CD14-positive monocyte (primary cell): ENCODE data around the gene TAL2. TPM values are rescaled to one million over a fixed set of nuclear protein-coding genes. Genes with fewer than 3 reads are reported as not detected.
A peak's percentile ranks its signal among the peaks of the same experiment; 100 is the strongest.

Source experiments
- DNase-seq, 3 donors: peaks; one replicate each; pipeline ENCODE4 v3.0.0-alpha.2; 2011 to 2022
- H2AFZ ChIP-seq: 2 replicates; pipeline ENCODE4 v1.6.0; 2012; ENCODE audit warnings: mild to moderate bottlenecking, low read depth, low read length, inconsistent platforms; ENCODE audit not compliant: insufficient read depth, poor library complexity, severe bottlenecking
- H3K27ac ChIP-seq, 2 donors: 1 replicate in 1 of 2; 2 replicates in 1 of 2; pipeline ENCODE4 v1.5.1; 2012 to 2013; ENCODE audit warnings: low read length in 2 of 2, control low read depth in 1 of 2, inconsistent platforms in 1 of 2, low read depth in 1 of 2, mild to moderate bottlenecking in 1 of 2
- H3K27me3 ChIP-seq, 2 donors: one replicate each; pipeline versions ENCODE4 v1.6.0 to v1.6.1; 2011 to 2013; ENCODE audit warnings: low read length in 2 of 2; ENCODE audit not compliant: control insufficient read depth in 2 of 2, insufficient read depth in 2 of 2
- H3K36me3 ChIP-seq, 2 donors: replicated peaks in 1 of 2; 1 replicate in 1 of 2; 2 replicates in 1 of 2; pipeline versions ENCODE4 v1.5.1 to v1.6.1; 2012 to 2013; ENCODE audit warnings: low read length in 2 of 2, control low read depth in 1 of 2, inconsistent platforms in 1 of 2, mild to moderate bottlenecking in 1 of 2; ENCODE audit not compliant: insufficient read depth in 2 of 2, control insufficient read depth in 1 of 2
- H3K4me1 ChIP-seq, 2 donors: 1 replicate in 1 of 2; 2 replicates in 1 of 2; pipeline versions ENCODE4 v1.5.1 to v1.6.1; 2012 to 2013; ENCODE audit warnings: low read length in 2 of 2, control low read depth in 1 of 2, inconsistent platforms in 1 of 2, mild to moderate bottlenecking in 1 of 2, moderate library complexity in 1 of 2; ENCODE audit not compliant: insufficient read depth in 2 of 2, control insufficient read depth in 1 of 2
- H3K4me2 ChIP-seq: replicated peaks from 2 replicates; pipeline ENCODE3; 2012; ENCODE audit warnings: low read length, moderate library complexity, mild to moderate bottlenecking; ENCODE audit not compliant: poor library complexity, severe bottlenecking; ENCODE audit errors: extremely low read depth
- H3K4me3 ChIP-seq, 3 experiments: fragments of 200-600 bp in 1 of 3; sonication (generic) in 1 of 3; replicated peaks in 1 of 3; 1 replicate in 2 of 3; 2 replicates in 1 of 3; pipeline ENCODE4 v1.5.1; 2011 to 2013; ENCODE audit warnings: low read length in 3 of 3, mild to moderate bottlenecking in 3 of 3, control low read depth in 2 of 3, low read depth in 2 of 3, inconsistent platforms in 1 of 3, moderate library complexity in 1 of 3
- H3K79me2 ChIP-seq: 2 replicates; pipeline ENCODE4 v1.6.0; 2012; ENCODE audit warnings: mild to moderate bottlenecking, control low read depth, inconsistent platforms, low read length, moderate library complexity; ENCODE audit not compliant: insufficient read depth
- H3K9ac ChIP-seq: 2 replicates; pipeline ENCODE4 v1.6.0; 2017; ENCODE audit warnings: low read length, mild to moderate bottlenecking; ENCODE audit not compliant: insufficient read depth, poor library complexity, severe bottlenecking
- H3K9me3 ChIP-seq, 2 donors: replicated peaks in 1 of 2; 1 replicate in 1 of 2; 2 replicates in 1 of 2; pipeline versions ENCODE4 v1.5.1 to v1.6.1; 2012 to 2013; ENCODE audit warnings: low read length in 2 of 2, control low read depth in 1 of 2; ENCODE audit not compliant: control insufficient read depth in 1 of 2, insufficient read depth in 1 of 2
- H4K20me1 ChIP-seq: 2 replicates; pipeline ENCODE4 v1.6.0; 2012; ENCODE audit warnings: mild to moderate bottlenecking, low read length, control low read depth, moderate library complexity; ENCODE audit not compliant: insufficient read depth
- H3K27ac Mint-ChIP-seq, 7 donors: one replicate each; pipeline ENCODE4 v1.8.0; 2020; ENCODE audit warnings: mild to moderate bottlenecking in 7 of 7, mixed read lengths in 7 of 7, moderate library complexity in 6 of 7, inconsistent platforms in 2 of 7
- H3K27me3 Mint-ChIP-seq, 3 donors: one replicate each; pipeline ENCODE4 v1.8.0; 2021 to 2022; ENCODE audit warnings: low read depth in 3 of 3, mild to moderate bottlenecking in 3 of 3, mixed read lengths in 3 of 3, moderate library complexity in 3 of 3, inconsistent platforms in 1 of 3
- H3K36me3 Mint-ChIP-seq, 2 donors: one replicate each; pipeline ENCODE4 v1.8.0; 2020; ENCODE audit warnings: mixed read lengths in 2 of 2, inconsistent platforms in 1 of 2, mild to moderate bottlenecking in 1 of 2
- H3K4me1 Mint-ChIP-seq: one replicate; pipeline ENCODE4 v1.8.0; 2020; ENCODE audit warnings: mild to moderate bottlenecking, mixed read lengths
- H3K4me3 Mint-ChIP-seq, 2 donors: one replicate each; pipeline ENCODE4 v1.8.0; 2020; ENCODE audit warnings: mild to moderate bottlenecking in 2 of 2, mixed read lengths in 2 of 2, moderate library complexity in 1 of 2
- H3K9me3 Mint-ChIP-seq, 7 donors: one replicate each; pipeline ENCODE4 v1.8.0; 2020 to 2022; ENCODE audit warnings: mixed read lengths in 7 of 7, mild to moderate bottlenecking in 6 of 7, moderate library complexity in 6 of 7, inconsistent platforms in 2 of 7
- CTCF ChIP-seq: fragments of 200-600 bp; IDR thresholded peaks from one replicate; pipeline ENCODE4 v1.8.0; 2022; ENCODE audit warnings: antibody characterized with exemption, mild to moderate bottlenecking
- WGBS: methylation state at CpG from one replicate; pipeline ENCODE4 v1.1.5; 2013; ENCODE audit warnings: missing lambda C conversion rate; ENCODE audit not compliant: insufficient coverage; 5-methylcytosine and 5-hydroxymethylcytosine counted together
- intact Hi-C, 2 donors: fragments of 100-400 bp; cut with micrococcal nuclease; formaldehyde crosslinking; loops; one replicate each; pipeline versions ENCODE4 v1.15.0 to v1.15.1; 2023
- polyA plus RNA-seq, 3 donors: library from polyadenylated mRNA; depleted of rRNA in 1 of 3; unstranded in 2 of 3; stranded (reverse) in 1 of 3; fragments of 300-500 nt in 2 of 3; fragments of >200 nt in 1 of 3; fragmentation: Illumina TruSeq in 2 of 3; gene quantifications; 1 replicate in 2 of 3; 2 replicates in 1 of 3; pipeline ENCODE4 v1.2.3, GENCODE V29; 2012 to 2021

Gene TAL2
- polyA plus RNA-seq, 3 donors: not detected

DNA sequence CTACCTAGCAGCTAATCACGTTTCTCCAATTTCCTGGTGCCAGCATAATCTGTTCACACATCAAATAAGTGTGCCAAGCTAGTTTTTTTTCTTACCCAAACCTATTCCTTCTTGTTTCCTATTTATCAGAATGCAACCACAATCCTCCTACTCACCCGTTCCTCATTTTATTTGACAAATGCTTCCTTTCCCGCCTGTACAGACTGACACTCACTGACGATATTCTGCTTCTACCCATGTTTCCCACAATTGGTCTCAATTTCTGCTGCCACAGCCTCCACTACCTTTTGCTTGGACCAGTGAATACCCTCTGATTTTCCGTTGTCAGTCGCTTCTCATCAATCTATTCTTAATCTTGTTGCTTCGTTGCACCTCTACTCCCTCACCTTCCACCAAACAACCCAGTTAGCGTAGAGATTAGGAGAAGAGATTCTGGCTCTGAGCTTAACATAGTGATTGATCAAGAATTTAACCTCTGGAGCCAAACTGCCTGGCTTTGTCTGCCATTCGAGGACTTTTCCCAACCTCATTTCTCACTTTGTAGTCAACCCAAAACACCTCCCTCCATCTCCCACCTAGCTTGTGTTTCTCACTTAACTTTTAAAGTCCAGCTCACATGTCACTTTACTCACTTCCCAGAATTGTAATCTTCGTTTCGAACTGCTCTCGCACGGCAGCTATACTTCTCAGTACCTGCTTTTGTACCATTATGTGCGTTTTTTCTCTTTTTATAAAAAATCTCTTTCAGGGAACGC lies 31.4 kb downstream of the TAL2 start:
- intact Hi-C loops: loop anchor here (10.0 kb wide), 2 partner anchors 259 to 769 kb away; partner anchors contain the start of gene ABCA1 (in 1 of the 2)
- H3K27ac ChIP-seq: peak overlapping the region in 1 of 2 donors; percentile 86
- peak overlapping the region; percentile 94 for H3K4me2 ChIP-seq
- peak overlapping the region; percentile 74 for H3K9ac ChIP-seq
- H3K9me3 ChIP-seq: no peaks in the 10 kb centered on the region
- TF ChIP-seq CTCF: no peak
- peaks cover 20 to 31% of the 10 kb centered on the region in 2 donors for H3K4me1 ChIP-seq
- H3K27me3 ChIP-seq: peaks cover 3 to 5% of the 10 kb centered on the region in 2 donors
- peak overlapping the region; percentile 51 to 81 (median 80) for H3K4me3 ChIP-seq
- peak; percentile 41 to 55 (median 42) for DNase-seq
- 0% methylated on average over 8 of the region's 15 CpGs for WGBS
- peak overlapping the region; percentile 69 for H2AFZ ChIP-seq
- H3K27ac Mint-ChIP-seq: peak overlapping the region; percentile 13 to 91 (median 63)
- no peaks in the 10 kb centered on the region for H4K20me1 ChIP-seq
- peaks cover 8 to 16% (median 9%) of the 10 kb centered on the region in 3 donors for H3K27me3 Mint-ChIP-seq
- H3K36me3 Mint-ChIP-seq: no peaks in the 10 kb centered on the region
- H3K4me3 Mint-ChIP-seq: peak overlapping the region; percentile 89 to 92
- no peaks in the 10 kb centered on the region for H3K36me3 ChIP-seq
- peaks cover 5% of the 10 kb centered on the region for H3K79me2 ChIP-seq
- H3K9me3 Mint-ChIP-seq: no peaks in the 10 kb centered on the region
- peaks cover 22% of the 10 kb centered on the region for H3K4me1 Mint-ChIP-seq

GRCh38 chr9:105694190-105694847 lies 32.1 kb downstream of the TAL2 start, which contains the start of gene TMEM38B:
TSS of gene TMEM38B (plus strand) at chr9:105694541. CDS start at chr9:105694661, 120 bp downstream.
- Histone ChIP-seq H3K36me3 (no peaks in the 10 kb centered on the region), H3K4me2 (peak within 1 kb of the TSS; percentile 94), H4K20me1 (no peaks in the 10 kb centered on the region), H3K9me3 (no peaks in the 10 kb centered on the region), H2AFZ (peak within 1 kb of the TSS; percentile 77), H3K4me3 (peak within 1 kb of the TSS; percentile 51 to 81 (median 80)), H3K27ac (peak within 1 kb of the TSS; percentile 69 to 86), H3K79me2 (peaks cover 5% of the 10 kb centered on the region), H3K4me1 (peaks cover 20 to 31% of the 10 kb centered on the region in 2 donors), H3K9ac (peak within 1 kb of the TSS; percentile 74), H3K27me3 (peaks cover 3 to 5% of the 10 kb centered on the region in 2 donors)
- peak; percentile 65 to 77 (median 77) for DNase-seq
- H3K27me3 Mint-ChIP-seq: peaks cover 8 to 16% (median 9%) of the 10 kb centered on the region in 3 donors
- under 1% methylated on average over 46 of the region's 65 CpGs for WGBS
- no peaks in the 10 kb centered on the region for H3K36me3 Mint-ChIP-seq
- intact Hi-C loops: loop anchor here (10.0 kb wide), 2 partner anchors 260 to 770 kb away; partner anchors contain the start of gene ABCA1 (in 1 of the 2)
- H3K9me3 Mint-ChIP-seq: no peaks in the 10 kb centered on the region
- no peak for TF ChIP-seq CTCF
- peak within 1 kb of the TSS; percentile 90 to 92 for H3K4me3 Mint-ChIP-seq
- peak within 1 kb of the TSS; percentile 53 to 92 (median 85) for H3K27ac Mint-ChIP-seq
- peaks cover 22% of the 10 kb centered on the region for H3K4me1 Mint-ChIP-seq
